Smooth muscle cell (in vitro differentiated cells): ENCODE measurements around the gene GPSM1. TPM values are rescaled to one million over a fixed set of nuclear protein-coding genes. Genes with fewer than 3 reads are reported as not detected.

ENCODE experiments used
- DNase-seq: peaks from one replicate; lab custom pipeline; 2025; ENCODE audit not compliant: unreplicated experiment; lab: John Stamatoyannopoulos, UW
- H2AFZ ChIP-seq: fragments of 200-600 bp; sonication (generic); 2 replicates; pipeline ENCODE4 v1.6.0; 2016; ENCODE audit warnings: antibody characterized with exemption, low read depth, mild to moderate bottlenecking
- H3F3A ChIP-seq: fragments of 200-600 bp; sonication (generic); 2 replicates; pipeline ENCODE4 v1.6.0; 2017; ENCODE audit warnings: antibody characterized with exemption, low read depth
- H3K27ac ChIP-seq: fragments of 200-600 bp; sonication (generic); 2 replicates; pipeline ENCODE4 v1.5.1; 2016; ENCODE audit warnings: low read depth, mild to moderate bottlenecking
- H3K27me3 ChIP-seq: fragments of 200-600 bp; sonication (generic); 2 replicates; pipeline ENCODE4 v1.6.1; 2016; ENCODE audit warnings: low read depth, mild to moderate bottlenecking
- H3K36me3 ChIP-seq: fragments of 200-600 bp; sonication (generic); 2 replicates; pipeline ENCODE4 v1.5.1; 2016; ENCODE audit warnings: low read depth
- H3K4me1 ChIP-seq: fragments of 200-600 bp; sonication (generic); 2 replicates; pipeline ENCODE4 v1.5.1; 2016; ENCODE audit warnings: low read depth
- H3K4me2 ChIP-seq: fragments of 200-600 bp; sonication (generic); 2 replicates; pipeline ENCODE4 v1.6.0; 2016; ENCODE audit warnings: mild to moderate bottlenecking
- H3K4me3 ChIP-seq: fragments of 200-600 bp; sonication (generic); 2 replicates; pipeline ENCODE4 v1.5.1; 2016; ENCODE audit warnings: mild to moderate bottlenecking
- H3K79me2 ChIP-seq: fragments of 200-600 bp; sonication (generic); 2 replicates; pipeline ENCODE4 v1.6.0; 2016; ENCODE audit warnings: low read depth, mild to moderate bottlenecking
- H3K9ac ChIP-seq: fragments of 200-600 bp; sonication (generic); 2 replicates; pipeline ENCODE4 v1.6.0; 2016; ENCODE audit warnings: low read depth
- H3K9me3 ChIP-seq: fragments of 200-600 bp; sonication (generic); replicated peaks from 2 replicates; pipeline ENCODE4 v1.5.1; 2016; ENCODE audit warnings: low read depth
- H4K20me1 ChIP-seq: fragments of 200-600 bp; sonication (generic); 2 replicates; pipeline ENCODE4 v1.6.0; 2016; ENCODE audit warnings: low read depth
- CTCF ChIP-seq: fragments of 200-600 bp; sonication (generic); IDR thresholded peaks from 2 replicates; pipeline ENCODE4 v1.5.1; 2017; ENCODE audit warnings: borderline replicate concordance, mild to moderate bottlenecking, antibody characterized with exemption; ENCODE audit not compliant: insufficient read depth, poor library complexity, severe bottlenecking
- WGBS: methylation state at CpG from one replicate; pipeline ENCODE4 v1.1.7; 2016; ENCODE audit warnings: low lambda C conversion rate; 5-methylcytosine and 5-hydroxymethylcytosine counted together
- polyA plus RNA-seq: library from polyadenylated mRNA; unstranded; fragments of >200 nt; fragmentation: Nextera tagmentation; extraction: Ambion mirVana; gene quantifications from 2 replicates; pipeline ENCODE4 v1.2.1, GENCODE V29; 2016
- total RNA-seq: library from RNA; depleted of rRNA; stranded (reverse); fragments of >200 nt; gene quantifications from 2 replicates; pipeline ENCODE4 v1.2.3, GENCODE V29; 2014

Gene GPSM1
- total and polyA plus RNA-seq, 2 experiments from 2014 or later = 21.1 to 45.9 TPM

GRCh38 chr9:136361754-136362449 is 34.6 kb downstream of the GPSM1 start:
- Histone ChIP-seq H3F3A (no peaks in the 10 kb centered on the region), H3K27me3 (no peaks in the 10 kb centered on the region), H3K4me1 (no peaks in the 10 kb centered on the region), H3K9ac (no peak overlapping the region), H3K36me3 (no peaks in the 10 kb centered on the region), H3K4me3 (no peak overlapping the region), H3K79me2 (no peaks in the 10 kb centered on the region), H3K9me3 (no peaks in the 10 kb centered on the region), H2AFZ (no peak overlapping the region), H4K20me1 (peaks cover 7% of the 10 kb centered on the region), H3K4me2 (no peak overlapping the region), H3K27ac (no peak overlapping the region)
- TF ChIP-seq CTCF = no peak
- no peak for DNase-seq
- WGBS = 84% methylated on average over 26 of the region's 26 CpGs

GRCh38 chr9:136362450-136362784 is 35.1 kb downstream of the GPSM1 start:
- WGBS = 88% methylated on average over 6 of the region's 6 CpGs
- H3K36me3 ChIP-seq = no peaks in the 10 kb centered on the region
- peaks cover 7% of the 10 kb centered on the region for H4K20me1 ChIP-seq
- DNase-seq = no peak
- H3K4me3 ChIP-seq = no peak overlapping the region
- peak overlapping the region; percentile 76 for H3K4me2 ChIP-seq
- no peak overlapping the region for H2AFZ ChIP-seq
- H3K9me3 ChIP-seq = no peaks in the 10 kb centered on the region
- TF ChIP-seq CTCF = no peak
- no peaks in the 10 kb centered on the region for H3K27me3 ChIP-seq
- H3K79me2 ChIP-seq = no peaks in the 10 kb centered on the region
- H3K9ac ChIP-seq = no peak overlapping the region
- H3K4me1 ChIP-seq = no peaks in the 10 kb centered on the region
- H3F3A ChIP-seq = no peaks in the 10 kb centered on the region
- H3K27ac ChIP-seq = no peak overlapping the region

GRCh38 chr9:136363106-136363948 is 36.0 kb downstream of the GPSM1 start, which contains the start of gene DNLZ:
DNLZ (minus strand) TSS chr9:136363744; CDS start chr9:136363714, 30 bp downstream.
- Histone ChIP-seq H3K36me3 (no peaks in the 10 kb centered on the region), H3K4me3 (peak within 1 kb of the TSS; percentile 95), H2AFZ (no peak within 1 kb of the TSS), H3K9me3 (no peaks in the 10 kb centered on the region), H3K27ac (no peak within 1 kb of the TSS), H3K79me2 (no peaks in the 10 kb centered on the region), H4K20me1 (peaks cover 7% of the 10 kb centered on the region), H3F3A (no peaks in the 10 kb centered on the region), H3K4me1 (no peaks in the 10 kb centered on the region), H3K4me2 (peak within 1 kb of the TSS; percentile 95), H3K27me3 (no peaks in the 10 kb centered on the region), H3K9ac (no peak within 1 kb of the TSS)
- peak; percentile 94 for DNase-seq
- WGBS = 3% methylated on average over 78 of the region's 97 CpGs
- TF ChIP-seq CTCF = peak; percentile 99
